Measurements from ENCODE around the gene SH3D21.

SH3D21 gene

DNA sequence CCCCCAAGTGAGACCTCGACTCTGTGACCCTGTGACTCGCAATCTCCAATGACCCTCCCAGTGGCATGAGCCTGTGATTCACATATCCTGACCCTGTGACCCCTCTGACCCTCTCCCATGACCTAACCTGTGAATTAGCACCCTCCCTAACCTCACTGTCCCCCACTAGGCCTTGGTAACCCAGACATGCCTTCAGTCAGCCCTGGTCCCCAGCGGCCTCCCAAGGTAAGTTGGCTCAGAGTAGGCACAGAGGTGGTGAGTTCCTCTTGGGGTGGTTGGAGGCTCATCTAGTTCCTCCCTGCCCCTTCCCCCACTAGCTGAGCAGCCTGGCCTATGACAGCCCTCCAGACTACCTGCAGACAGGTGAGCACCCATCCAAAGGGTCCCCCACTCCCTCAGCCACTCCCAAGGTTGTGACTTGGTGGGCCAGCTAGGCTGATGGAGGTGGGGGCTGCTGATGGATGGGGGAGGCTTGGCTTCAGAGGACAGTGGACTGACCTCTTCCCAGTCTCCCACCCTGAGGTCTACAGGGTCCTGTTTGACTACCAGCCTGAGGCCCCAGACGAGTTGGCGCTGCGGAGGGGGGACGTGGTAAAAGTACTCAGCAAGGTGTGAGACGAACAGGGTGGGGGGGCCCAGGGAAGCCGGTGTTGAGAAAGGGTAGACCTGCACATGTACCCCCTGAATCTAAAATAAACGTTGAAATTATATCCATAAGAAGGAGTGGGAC lies 1.6 kb downstream of the SH3D21 start:
- no peak overlapping the region for H3K27ac ChIP-seq (ENCODE audit: low read length)
- H2AFZ ChIP-seq (ENCODE audit: low read depth, low read length), result no peak overlapping the region
- TF ChIP-seq EZH2phosphoT487 (IDR thresholded peaks at IDR 0.05; ENCODE audit: low read depth), result no peak
- TF ChIP-seq, protein P1, sequence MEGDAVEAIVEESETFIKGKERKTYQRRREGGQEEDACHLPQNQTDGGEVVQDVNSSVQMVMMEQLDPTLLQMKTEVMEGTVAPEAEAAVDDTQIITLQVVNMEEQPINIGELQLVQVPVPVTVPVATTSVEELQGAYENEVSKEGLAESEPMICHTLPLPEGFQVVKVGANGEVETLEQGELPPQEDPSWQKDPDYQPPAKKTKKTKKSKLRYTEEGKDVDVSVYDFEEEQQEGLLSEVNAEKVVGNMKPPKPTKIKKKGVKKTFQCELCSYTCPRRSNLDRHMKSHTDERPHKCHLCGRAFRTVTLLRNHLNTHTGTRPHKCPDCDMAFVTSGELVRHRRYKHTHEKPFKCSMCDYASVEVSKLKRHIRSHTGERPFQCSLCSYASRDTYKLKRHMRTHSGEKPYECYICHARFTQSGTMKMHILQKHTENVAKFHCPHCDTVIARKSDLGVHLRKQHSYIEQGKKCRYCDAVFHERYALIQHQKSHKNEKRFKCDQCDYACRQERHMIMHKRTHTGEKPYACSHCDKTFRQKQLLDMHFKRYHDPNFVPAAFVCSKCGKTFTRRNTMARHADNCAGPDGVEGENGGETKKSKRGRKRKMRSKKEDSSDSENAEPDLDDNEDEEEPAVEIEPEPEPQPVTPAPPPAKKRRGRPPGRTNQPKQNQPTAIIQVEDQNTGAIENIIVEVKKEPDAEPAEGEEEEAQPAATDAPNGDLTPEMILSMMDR (IDR thresholded peaks at IDR 0.05; ENCODE audit: low read depth, low read length), result no peak
- H3K4me3 ChIP-seq (ENCODE audit: low read length), result peak overlapping the region; percentile 100
- peak overlapping the region; percentile 96 for H3K4me2 ChIP-seq (ENCODE audit: low read length)
- H3K36me3 ChIP-seq (replicated peaks; ENCODE audit: low read depth, low read length), result peaks cover 31% of the 10 kb centered on the region
- peaks cover 37% of the 10 kb centered on the region for H3K4me1 ChIP-seq (ENCODE audit: low read length)
- peaks cover 6% of the 10 kb centered on the region; the same call in 1 of the 2 replicates for H4K20me1 ChIP-seq (ENCODE audit: insufficient read depth, low read length)
- peaks cover 31% of the 10 kb centered on the region for H3K79me2 ChIP-seq (ENCODE audit: low read length)
- peak overlapping the region; percentile 88 for H3K9ac ChIP-seq (ENCODE audit: low read length)
- no peaks in the 10 kb centered on the region for H3K9me3 ChIP-seq (ENCODE audit: insufficient read depth, low read length)
- no peaks in the 10 kb centered on the region for H3K27me3 ChIP-seq (ENCODE audit: low read depth, low read length)

DNA sequence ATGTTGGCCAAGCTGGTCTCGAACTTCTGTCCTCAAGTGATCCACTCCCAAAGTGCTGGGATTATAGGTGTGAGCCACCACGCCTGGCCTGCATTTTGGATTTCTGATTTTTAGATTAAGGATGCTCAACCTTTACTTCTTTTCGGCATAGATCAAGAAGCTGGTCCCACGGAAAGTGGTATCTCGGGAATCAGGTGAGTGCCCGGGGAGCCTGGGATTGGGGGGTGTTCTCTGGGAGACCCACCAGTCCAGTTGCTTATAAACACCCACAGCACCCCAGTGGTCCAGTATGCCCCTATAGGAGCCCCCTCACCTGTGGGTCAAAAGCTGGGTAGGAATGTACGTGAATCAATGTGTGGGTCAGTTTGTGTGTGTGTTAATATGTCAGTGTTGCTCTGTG lies 3.2 kb downstream of the SH3D21 start:
- H3K9me3 ChIP-seq (ENCODE audit: insufficient read depth, low read length), result no peaks in the 10 kb centered on the region
- TF ChIP-seq, protein P1 (IDR thresholded peaks at IDR 0.05; ENCODE audit: low read depth, low read length), result no peak
- TF ChIP-seq EZH2phosphoT487 (IDR thresholded peaks at IDR 0.05; ENCODE audit: low read depth), result no peak
- no peak overlapping the region for H2AFZ ChIP-seq (ENCODE audit: low read depth, low read length)
- H3K79me2 ChIP-seq (ENCODE audit: low read length), result peaks cover 29% of the 10 kb centered on the region
- no peak overlapping the region for H3K4me3 ChIP-seq (ENCODE audit: low read length)
- H3K27me3 ChIP-seq (ENCODE audit: low read depth, low read length), result no peaks in the 10 kb centered on the region
- peaks cover 23% of the 10 kb centered on the region for H3K4me1 ChIP-seq (ENCODE audit: low read length)
- no peak overlapping the region for H3K9ac ChIP-seq (ENCODE audit: low read length)
- peaks cover 26% of the 10 kb centered on the region for H3K36me3 ChIP-seq (replicated peaks; ENCODE audit: low read depth, low read length)
- no peak overlapping the region for H3K4me2 ChIP-seq (ENCODE audit: low read length)
- H3K27ac ChIP-seq (ENCODE audit: low read length), result no peak overlapping the region
- peaks cover 6% of the 10 kb centered on the region; the same call in 1 of the 2 replicates for H4K20me1 ChIP-seq (ENCODE audit: insufficient read depth, low read length)

DNA sequence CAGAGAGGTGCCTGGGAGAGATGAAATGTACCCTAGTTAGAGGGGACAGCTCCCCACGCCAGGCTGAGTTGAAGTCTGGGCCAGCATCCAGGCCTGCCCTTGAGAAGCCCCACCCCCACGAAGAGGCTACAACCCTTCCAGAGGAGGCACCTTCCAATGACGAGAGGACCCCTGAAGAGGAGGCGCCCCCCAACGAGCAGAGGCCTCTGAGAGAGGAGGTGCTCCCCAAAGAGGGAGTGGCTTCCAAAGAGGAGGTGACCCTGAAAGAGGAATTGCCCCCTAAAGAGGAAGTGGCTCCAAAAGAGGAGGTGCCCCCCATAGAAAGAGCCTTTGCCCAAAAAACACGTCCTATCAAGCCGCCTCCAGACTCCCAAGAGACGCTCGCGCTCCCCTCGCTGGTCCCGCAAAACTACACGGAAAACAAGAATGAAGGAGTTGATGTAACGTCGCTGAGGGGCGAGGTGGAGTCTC lies 14.2 kb downstream of the SH3D21 start:
- Histone ChIP-seq H3K4me2 (ENCODE audit: low read length) (no peak overlapping the region), H4K20me1 (ENCODE audit: insufficient read depth, low read length) (no peaks in the 10 kb centered on the region), H3K9me3 (ENCODE audit: insufficient read depth, low read length) (no peaks in the 10 kb centered on the region), H3K4me3 (ENCODE audit: low read length) (no peak overlapping the region), H3K36me3 (replicated peaks; ENCODE audit: low read depth, low read length) (peaks cover 6% of the 10 kb centered on the region), H3K79me2 (ENCODE audit: low read length) (no peaks in the 10 kb centered on the region), H3K27ac (ENCODE audit: low read length) (no peak overlapping the region), H3K27me3 (ENCODE audit: low read depth, low read length) (no peaks in the 10 kb centered on the region), H3K9ac (ENCODE audit: low read length) (no peak overlapping the region), H3K4me1 (ENCODE audit: low read length) (no peaks in the 10 kb centered on the region), H2AFZ (ENCODE audit: low read depth, low read length) (no peak overlapping the region)
- no peak for TF ChIP-seq EZH2phosphoT487 (IDR thresholded peaks at IDR 0.05; ENCODE audit: low read depth)
- TF ChIP-seq, protein P1 (IDR thresholded peaks at IDR 0.05; ENCODE audit: low read depth, low read length), result no peak

DNA sequence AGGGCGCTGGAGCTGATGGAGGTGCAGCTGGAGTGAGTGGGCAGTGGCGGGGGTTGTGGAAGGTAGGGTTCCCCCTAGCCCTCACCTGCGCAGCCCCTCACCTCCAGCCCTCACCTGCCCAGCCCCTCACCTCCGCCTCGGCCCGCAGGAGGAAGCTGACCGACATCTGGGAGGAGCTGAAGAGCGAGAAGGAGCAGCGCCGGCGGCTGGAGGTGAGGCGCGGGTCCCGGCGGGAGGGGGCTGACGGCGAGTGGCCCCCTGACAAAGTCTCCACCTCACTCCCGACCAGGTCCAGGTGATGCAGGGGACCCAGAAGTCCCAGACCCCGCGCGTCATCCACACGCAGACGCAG lies 14.6 kb downstream of the SH3D21 start:
- H3K36me3 ChIP-seq (replicated peaks; ENCODE audit: low read depth, low read length), result peaks cover 4% of the 10 kb centered on the region
- no peak overlapping the region for H3K27ac ChIP-seq (ENCODE audit: low read length)
- TF ChIP-seq EZH2phosphoT487 (IDR thresholded peaks at IDR 0.05; ENCODE audit: low read depth), result no peak
- TF ChIP-seq, protein P1 (IDR thresholded peaks at IDR 0.05; ENCODE audit: low read depth, low read length), result no peak
- no peaks in the 10 kb centered on the region for H3K27me3 ChIP-seq (ENCODE audit: low read depth, low read length)
- no peaks in the 10 kb centered on the region for H3K4me1 ChIP-seq (ENCODE audit: low read length)
- no peak overlapping the region for H3K4me3 ChIP-seq (ENCODE audit: low read length)
- no peaks in the 10 kb centered on the region for H3K9me3 ChIP-seq (ENCODE audit: insufficient read depth, low read length)
- no peaks in the 10 kb centered on the region for H4K20me1 ChIP-seq (ENCODE audit: insufficient read depth, low read length)
- H3K79me2 ChIP-seq (ENCODE audit: low read length), result no peaks in the 10 kb centered on the region
- no peak overlapping the region for H2AFZ ChIP-seq (ENCODE audit: low read depth, low read length)
- H3K4me2 ChIP-seq (ENCODE audit: low read length), result no peak overlapping the region
- no peak overlapping the region for H3K9ac ChIP-seq (ENCODE audit: low read length)

Measured in OCI-LY3 (cell line).